GM12878 (cell line): ENCODE measurements around the gene RPL31. TPM values are rescaled to one million over a fixed set of nuclear protein-coding genes. Genes with fewer than 3 reads are reported as not detected.

Source experiments
- ATAC-seq: fragments of 200-7000 bp; cut with Tn5 transposase; 3 replicates; pipeline ENCODE4 v1.9.1; 2020; ENCODE audit warnings: mild to moderate bottlenecking, moderate library complexity
- BruUV-seq: library from RNA; stranded (reverse); fragments of 400-500 nt; replicated peaks from 2 replicates; lab custom pipeline; 2021; lab: Mats Ljungman, UMichigan
- CTCF ChIA-PET: fragments of 300-600 bp; sonication (Branson Sonifier 250); formaldehyde crosslinking; extraction: SDS; loops from one replicate; lab custom pipeline; 2021; ENCODE audit warnings: inconsistent platforms; lab: Yijun Ruan, JAX
- POLR2A ChIA-PET: fragments of 350-600 bp; formaldehyde crosslinking; extraction: SDS; loops from one replicate; lab custom pipeline; 2021; ENCODE audit warnings: inconsistent platforms; lab: Charles Lee
- RAD21 ChIA-PET: fragments of 300-600 bp; sonication (Branson Sonifier 250); formaldehyde crosslinking; loops from one replicate; lab custom pipeline; 2023; ENCODE audit warnings: antibody characterized with exemption; ENCODE audit not compliant: unreplicated experiment; lab: Charles Lee
- SMC1A ChIA-PET: fragments of 300-600 bp; sonication (Branson Sonifier 250); formaldehyde crosslinking; loops from one replicate; lab custom pipeline; 2023; ENCODE audit not compliant: unreplicated experiment, uncharacterized antibody; lab: Charles Lee
- DNase-seq: peaks from one replicate; pipeline ENCODE4 v3.0.0-alpha.2; 2011; ENCODE audit warnings: low read depth, low spot score
- FAIRE-seq: peaks from 3 replicates; lab custom pipeline; 2011; peaks lifted over from hg19 to GRCh38; lab: Jason Lieb, UNC
- H2AFZ ChIP-seq: 2 replicates; pipeline ENCODE4 v1.6.0; 2011; ENCODE audit warnings: low read depth, low read length, control low read depth; ENCODE audit not compliant: control insufficient read depth
- H3K27ac ChIP-seq: 2 replicates; pipeline ENCODE4 v1.5.1; 2011; ENCODE audit warnings: control low read depth; ENCODE audit not compliant: control insufficient read depth, insufficient read depth
- H3K27me3 ChIP-seq, 2 experiments: replicated peaks in 1 of 2; 2 replicates each; pipeline versions ENCODE4 v1.6.0 to v1.6.1; 2011; ENCODE audit warnings: low read length in 1 of 2; ENCODE audit not compliant: control insufficient read depth in 2 of 2, insufficient read depth in 2 of 2
- H3K36me3 ChIP-seq, 2 experiments: 2 replicates each; pipeline ENCODE4 v1.5.1; 2011; ENCODE audit warnings: low read length in 1 of 2; ENCODE audit not compliant: control insufficient read depth in 2 of 2, insufficient read depth in 2 of 2
- H3K4me1 ChIP-seq: 2 replicates; pipeline ENCODE4 v1.6.1; 2011; ENCODE audit warnings: mild to moderate bottlenecking, low read length, moderate library complexity, mixed read lengths; ENCODE audit not compliant: control insufficient read depth, insufficient read depth
- H3K4me2 ChIP-seq: 2 replicates; pipeline ENCODE4 v1.6.0; 2011; ENCODE audit warnings: control low read depth; ENCODE audit not compliant: control insufficient read depth, insufficient read depth
- H3K4me3 ChIP-seq: fragments of 200-600 bp; sonication (generic); 2 replicates; pipeline ENCODE4 v1.5.1; 2016
- H3K79me2 ChIP-seq: 2 replicates; pipeline ENCODE4 v1.6.0; 2011; ENCODE audit warnings: low read length; ENCODE audit not compliant: control insufficient read depth, insufficient read depth
- H3K9ac ChIP-seq: 2 replicates; pipeline ENCODE4 v1.8.0; 2011; ENCODE audit warnings: low read length, control low read depth, mixed read lengths; ENCODE audit not compliant: control insufficient read depth, insufficient read depth
- H3K9me3 ChIP-seq: replicated peaks from 3 replicates; pipeline ENCODE4 v1.5.1; 2011; ENCODE audit warnings: mild to moderate bottlenecking, low read length; ENCODE audit not compliant: control insufficient read depth, insufficient read depth
- H4K20me1 ChIP-seq: 2 replicates; pipeline ENCODE4 v1.6.0; 2011; ENCODE audit not compliant: control insufficient read depth, insufficient read depth
- BCL3 ChIP-seq: IDR thresholded peaks from 2 replicates; pipeline ENCODE4 v1.6.1; 2011; ENCODE audit warnings: borderline replicate concordance, low read depth, mild to moderate bottlenecking, moderate library complexity, low read length; ENCODE audit not compliant: insufficient read depth, poor library complexity, severe bottlenecking
- CEBPZ ChIP-seq: fragments of 150-350 bp; IDR thresholded peaks from 2 replicates; pipeline ENCODE4 v1.6.1; 2016; ENCODE audit warnings: low read depth, low read length
- EZH2 ChIP-seq: IDR thresholded peaks from 2 replicates; pipeline ENCODE4 v1.6.1; 2012; ENCODE audit warnings: low read depth, mild to moderate bottlenecking, control low read depth, inconsistent platforms, low read length, borderline replicate concordance; ENCODE audit not compliant: control insufficient read depth
- FOXM1 ChIP-seq: IDR thresholded peaks from 2 replicates; pipeline ENCODE4 v1.6.1; 2012; ENCODE audit warnings: low read depth, mild to moderate bottlenecking, inconsistent platforms, low read length, moderate library complexity
- SMAD5 ChIP-seq: IDR thresholded peaks from 2 replicates; pipeline ENCODE4 v1.6.1; 2016; ENCODE audit warnings: antibody characterized with exemption, low read depth
- SPI1 ChIP-seq: IDR thresholded peaks from 2 replicates; pipeline ENCODE4 v1.6.1; 2011; ENCODE audit warnings: low read depth, mild to moderate bottlenecking, low read length, moderate library complexity, borderline replicate concordance; ENCODE audit not compliant: insufficient read depth
- SREBF1 ChIP-seq: IDR thresholded peaks from 2 replicates; pipeline ENCODE4 v1.6.1; 2012; ENCODE audit warnings: mild to moderate bottlenecking, low read length
- STAT1 ChIP-seq: fragments of 450-650 bp; conservative IDR thresholded peaks from 2 replicates; pipeline ENCODE4 v1.6.1; 2014; ENCODE audit warnings: antibody characterized with exemption, mild to moderate bottlenecking
- ZNF622 ChIP-seq: fragments of 450-650 bp; IDR thresholded peaks from 2 replicates; pipeline ENCODE4 v1.6.1; 2017; ENCODE audit warnings: mild to moderate bottlenecking, inconsistent platforms
- ZSCAN29 ChIP-seq: fragments of 450-650 bp; IDR thresholded peaks from 2 replicates; pipeline ENCODE4 v1.6.1; 2017; ENCODE audit warnings: mild to moderate bottlenecking, moderate library complexity
- WGBS: methylation state at CpG from one replicate; pipeline ENCODE4 v1.1.6; 2016; ENCODE audit warnings: low lambda C conversion rate; ENCODE audit not compliant: insufficient replicate concordance, insufficient coverage; ENCODE audit errors: missing lambda C conversion rate; 5-methylcytosine and 5-hydroxymethylcytosine counted together
- in situ Hi-C: fragments of 300-500 bp; cut with MboI; formaldehyde crosslinking; loops from 9 replicates; pipeline ENCODE4 v1.14.3; 2018; ENCODE audit warnings: mixed read lengths
- intact Hi-C: fragments of 100-400 bp; cut with micrococcal nuclease; formaldehyde crosslinking; loops from one replicate; pipeline ENCODE4 v1.14.2; 2022; ENCODE audit not compliant: unreplicated experiment
- polyA plus RNA-seq, 11 experiments: library from polyadenylated mRNA; depleted of rRNA in 4 of 11; unstranded in 6 of 11; stranded (reverse) in 5 of 11; fragments of >200 nt; fragmentation: Nextera tagmentation in 4 of 11; fragmentation: Illumina TruSeq in 1 of 11; extraction: Ambion mirVana in 4 of 11; extraction: Trizol in 1 of 11; gene quantifications; 1 replicate in 1 of 11; 2 replicates in 10 of 11; pipeline versions ENCODE4 v1.2.1 to v1.2.3, GENCODE V29; 2011 to 2016; ENCODE audit warnings: inconsistent platforms in 2 of 11, missing spikeins in 2 of 11, low read depth in 1 of 11
- total RNA-seq, 4 experiments: library from RNA; depleted of rRNA in 3 of 4; stranded (reverse); fragments of >200 nt in 3 of 4; fragmentation: Illumina TruSeq in 1 of 4; extraction: Trizol in 1 of 4; gene quantifications; 2 replicates each; pipeline versions ENCODE4 v1.2.1 to v1.2.3, GENCODE V29; 2013 to 2021

RPL31 gene
- total and polyA plus RNA-seq, 10 of the 15 experiments (the other 5 are each of a cell fraction or from before 2014, with no cell fraction given), result 1,643 to 8,551 (median 2,208) TPM

- FAIRE-seq, result no peak
These were observed 39.3 kb downstream of the RPL31 start for GRCh38 chr2:101041413-101041812.

GRCh38 chr2:101045330-101045729, 43.2 kb downstream of the RPL31 start:
- DNase-seq, result no peak
- H3K36me3 ChIP-seq, result no peaks in the 10 kb centered on the region
- no peaks in the 10 kb centered on the region for H3K79me2 ChIP-seq
- no peak overlapping the region for H3K4me3 ChIP-seq
- peaks cover 32% of the 10 kb centered on the region for H3K4me1 ChIP-seq
- FAIRE-seq, result no peak
- ChIA-PET RAD21 (no interaction called here), CTCF (interaction anchor here (0.9 to 1.7 kb wide), 5 partner anchors 8 to 187 kb away, joined by 3 to 5 read pairs (median 3); no protein-coding TSS in a partner anchor), POLR2A (interaction anchor here (0.6 to 0.8 kb wide), 2 partner anchors 21 to 136 kb away, joined by 3 to 15 read pairs; no protein-coding TSS in a partner anchor), SMC1A (interaction anchor here (0.9 to 1.0 kb wide), 2 partner anchors 18 to 160 kb away, joined by 3 to 4 read pairs; no protein-coding TSS in a partner anchor)
- H3K27ac ChIP-seq, result no peak overlapping the region
- BruUV-seq, result no TSS peak
- WGBS, result 88% methylated on average over 10 of the region's 10 CpGs
- no peak overlapping the region for H3K9ac ChIP-seq
- H3K4me2 ChIP-seq, result no peak overlapping the region
- no peak for ATAC-seq
- H3K9me3 ChIP-seq, result no peaks in the 10 kb centered on the region; the same call in 2 of the 3 replicates
- H4K20me1 ChIP-seq, result no peaks in the 10 kb centered on the region
- in situ Hi-C loops (no loop called here), intact Hi-C loops (loop anchor here (2.0 kb wide), 1 partner anchor 19 kb away; no protein-coding TSS in a partner anchor)
- no peak overlapping the region for H2AFZ ChIP-seq
- no peaks in the 10 kb centered on the region for H3K27me3 ChIP-seq
- TF ChIP-seq CEBPZ (no peak), ZSCAN29 (no peak), STAT1 (no peak), SREBF1 (no peak), SMAD5 (no peak), BCL3 (no peak), FOXM1 (no peak), EZH2 (no peak)

More at GRCh38 chr2:101041413-101041812, 39.3 kb downstream of the RPL31 start:
- intact Hi-C loops, result loop anchor here (5.0 kb wide), 1 partner anchor 46 kb away; no protein-coding TSS in a partner anchor
- H3K27ac ChIP-seq, result no peak overlapping the region
- no peaks in the 10 kb centered on the region; the same call in 2 of the 3 replicates for H3K9me3 ChIP-seq
- no peaks in the 10 kb centered on the region for H3K79me2 ChIP-seq
- DNase-seq (no peak), ATAC-seq (no peak)
- peaks cover 29% of the 10 kb centered on the region for H3K4me1 ChIP-seq
- BruUV-seq, result no TSS peak
- POLR2A ChIA-PET, result no interaction called here
- H3K4me3 ChIP-seq, result no peak overlapping the region
- no peaks in the 10 kb centered on the region for H4K20me1 ChIP-seq
- H3K9ac ChIP-seq, result no peak overlapping the region
- in situ Hi-C loops, result loop anchor here (5.0 kb wide), 1 partner anchor 111 kb away; the partner anchor contains the start of gene TBC1D8
- SMC1A ChIA-PET, result interaction anchor here (1.5 kb wide), 1 partner anchor 24 kb away, joined by 3 read pairs; no protein-coding TSS in a partner anchor
- H3K4me2 ChIP-seq, result no peak overlapping the region
- TF ChIP-seq ZNF622 (no peak), SPI1 (peak; percentile 30; the same call in 1 of the 2 replicates)
- no peak overlapping the region for H2AFZ ChIP-seq
- H3K36me3 ChIP-seq, result no peaks in the 10 kb centered on the region; a peak in 2 of 4 replicates
- RAD21 ChIA-PET, result interaction anchor here (1.6 kb wide), 1 partner anchor 111 kb away, joined by 4 read pairs; no protein-coding TSS in a partner anchor
- CTCF ChIA-PET, result no interaction called here
- H3K27me3 ChIP-seq, result no peaks in the 10 kb centered on the region
- 67% methylated on average over 4 of the region's 4 CpGs for WGBS
